RPMI8226 (cell line): ENCODE measurements around the gene DUSP16.
"Not testable (repeated sequence)": the region's sequence is repeated elsewhere in the genome, so short reads cannot be mapped to it uniquely, and the experiment has no call there.

Experiments used
- DNase-seq: peaks from one replicate; pipeline ENCODE4 v3.0.0-alpha.2; 2015

The DUSP16 gene

DNA sequence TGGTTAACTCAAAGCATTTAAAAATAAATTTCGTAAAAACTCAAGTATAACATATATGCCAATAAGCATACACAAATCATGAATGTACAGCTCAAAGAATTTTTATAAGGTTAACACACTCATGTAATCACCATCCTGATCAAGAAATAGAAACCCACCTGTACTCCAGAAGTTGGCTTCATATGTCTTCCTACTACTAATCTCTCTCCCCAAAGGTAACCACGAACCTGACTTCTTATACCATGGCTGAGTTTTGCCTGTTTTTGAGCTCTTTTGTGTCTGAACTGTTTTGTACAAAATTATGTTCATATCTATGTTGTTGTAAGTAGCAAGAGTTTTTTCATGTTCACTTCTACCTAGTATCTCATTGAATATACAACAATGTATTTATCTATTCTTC, 18.7 kb downstream of the DUSP16 start:
- no peak for DNase-seq

DNA sequence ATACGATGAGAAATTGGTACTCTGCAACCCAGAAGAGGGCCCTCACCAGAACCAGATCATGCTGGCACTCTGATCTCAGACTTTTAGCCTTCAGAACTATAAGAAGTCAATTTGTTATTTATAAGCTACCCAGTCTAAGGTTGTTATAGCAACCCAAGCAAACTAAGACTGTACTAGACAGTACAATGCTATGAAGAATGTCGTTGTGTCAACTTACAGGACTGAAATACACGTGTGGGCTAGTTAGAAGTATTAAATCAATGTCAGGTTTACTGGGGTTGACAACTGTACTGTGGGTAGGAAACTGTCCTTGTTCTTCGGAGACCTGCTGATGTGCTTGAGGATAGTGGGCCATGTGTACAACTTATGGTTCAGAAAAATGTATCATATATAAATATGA, 19.7 kb downstream of the DUSP16 start:
- DNase-seq, result no peak

DNA sequence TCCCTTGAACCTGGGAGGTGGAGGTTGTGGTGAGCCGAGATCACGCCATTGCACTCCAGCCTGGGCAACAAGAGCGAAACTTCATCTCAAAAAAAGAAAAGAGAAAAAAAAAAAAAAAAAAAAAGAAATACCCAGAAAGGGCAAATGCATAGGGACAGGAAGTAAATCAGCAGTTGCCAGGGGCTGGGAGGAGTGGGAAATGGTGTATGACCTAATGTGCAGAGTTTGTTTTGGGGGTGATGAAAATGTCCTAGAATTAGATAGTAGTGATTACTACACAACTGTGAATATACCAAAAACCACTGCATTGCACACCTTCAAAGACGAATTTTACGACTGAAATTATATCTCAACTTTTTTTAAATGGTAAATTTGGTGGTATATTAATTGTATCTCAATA, 20.4 kb downstream of the DUSP16 start:
- no peak for DNase-seq

DNA sequence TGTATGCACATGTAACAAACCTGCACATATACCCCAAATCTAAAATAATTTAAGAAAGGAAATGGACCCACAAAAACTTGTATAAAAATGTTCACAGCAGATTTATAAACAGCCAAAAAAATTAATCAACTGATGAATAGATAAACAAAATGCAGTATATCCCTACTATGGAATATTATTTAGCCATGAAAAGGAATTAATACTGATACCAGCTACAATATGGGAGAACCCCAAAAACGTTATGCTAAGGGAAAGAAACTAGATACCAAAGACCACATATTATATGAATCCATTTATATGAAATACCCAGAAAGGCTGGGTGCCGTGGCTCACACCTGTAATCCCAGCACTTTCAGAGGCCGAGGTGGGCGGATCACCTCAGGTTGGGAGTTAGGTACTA, 20.9 kb downstream of the DUSP16 start:
- DNase-seq, result no peak

- DNase-seq, result no peak
These were observed 22.2 kb downstream of the DUSP16 start for GRCh38 chr12:12540261-12541013.

DNA sequence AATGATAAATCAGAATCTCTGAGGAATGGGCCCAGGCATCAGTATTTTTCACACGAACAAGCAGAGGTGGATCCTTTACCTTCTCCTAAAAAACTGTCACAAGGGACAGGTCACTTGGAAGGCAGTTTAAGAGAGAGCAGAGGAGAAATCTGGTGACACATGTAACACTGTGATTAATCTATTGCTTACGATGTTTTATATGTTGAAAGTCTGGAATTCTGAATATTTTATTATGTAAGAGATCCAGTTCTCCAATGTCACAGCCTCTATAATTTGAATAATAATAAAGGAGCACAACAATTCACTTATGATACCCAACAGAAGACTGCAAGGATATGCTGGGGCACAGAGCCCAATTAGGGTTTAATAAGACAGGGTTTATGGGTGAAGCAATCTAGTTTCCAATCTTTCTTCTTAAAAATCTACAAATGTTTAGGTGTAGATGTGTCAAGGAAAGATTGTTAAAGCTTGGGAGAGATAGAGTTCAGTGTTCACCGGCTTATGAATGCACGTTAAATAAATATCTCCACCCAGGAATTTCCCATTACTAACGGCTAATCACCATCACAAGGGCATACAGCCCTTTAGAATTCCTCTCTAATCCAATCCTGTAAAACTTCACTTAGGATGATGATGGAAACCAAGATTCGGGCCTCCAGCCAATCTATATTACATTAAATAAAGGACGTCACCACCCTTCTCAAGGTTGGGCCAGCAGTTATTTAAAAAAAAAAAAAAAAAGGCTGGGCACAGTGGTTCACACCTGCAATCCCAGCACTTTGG, 23.4 kb downstream of the DUSP16 start:
- no peak for DNase-seq

DNA sequence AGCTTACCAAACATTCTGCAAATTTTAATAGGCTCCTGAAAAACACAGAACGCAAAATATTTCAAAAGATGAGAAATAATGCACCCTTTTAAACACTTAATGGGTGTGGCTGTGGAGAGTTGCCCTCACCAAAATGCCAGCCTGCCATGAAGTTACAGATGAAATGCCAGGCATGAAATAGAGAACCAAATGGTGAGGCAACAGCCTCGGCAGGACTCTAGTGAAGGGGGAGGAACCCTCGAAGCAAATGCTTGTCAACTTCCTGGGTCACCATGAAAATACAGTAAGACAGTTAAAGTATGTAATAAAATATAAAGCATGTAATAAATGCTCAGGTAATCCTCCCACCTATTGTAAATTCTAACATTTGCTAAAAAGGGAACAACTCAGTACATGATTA, 24.1 kb downstream of the DUSP16 start:
- DNase-seq, result no peak

- no peak for DNase-seq
These were observed 25.2 kb downstream of the DUSP16 start for GRCh38 chr12:12537421-12537820.

DNA sequence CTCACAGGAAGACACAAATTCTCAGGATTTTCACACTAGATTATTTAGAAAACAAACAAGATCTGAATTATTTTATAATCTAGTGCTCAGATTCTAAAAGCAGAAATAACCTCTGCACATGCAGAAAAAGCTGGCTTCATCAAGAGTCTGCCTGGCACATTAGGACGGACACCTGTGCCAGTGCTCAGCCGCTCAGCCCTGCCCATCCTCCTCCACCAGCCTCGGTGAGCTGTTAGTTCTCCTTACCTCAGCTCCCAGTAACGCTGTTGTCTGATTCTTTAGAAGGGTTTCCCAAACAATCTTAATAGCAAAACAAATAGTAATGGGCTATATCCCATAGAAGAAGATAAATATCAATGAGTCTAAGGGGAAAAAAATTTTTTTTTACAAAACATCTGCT, 27.7 kb downstream of the DUSP16 start:
- no peak for DNase-seq

GRCh38 chr12:12534166-12534866, 28.3 kb downstream of the DUSP16 start:
- no peak for DNase-seq

- peak; percentile 8 for DNase-seq
These were observed 29.3 kb downstream of the DUSP16 start for GRCh38 chr12:12533238-12533829.

GRCh38 chr12:12531194-12531593, 31.5 kb downstream of the DUSP16 start:
- no peak for DNase-seq

GRCh38 chr12:12529783-12530421, 32.8 kb downstream of the DUSP16 start:
- DNase-seq, result no peak

DNA sequence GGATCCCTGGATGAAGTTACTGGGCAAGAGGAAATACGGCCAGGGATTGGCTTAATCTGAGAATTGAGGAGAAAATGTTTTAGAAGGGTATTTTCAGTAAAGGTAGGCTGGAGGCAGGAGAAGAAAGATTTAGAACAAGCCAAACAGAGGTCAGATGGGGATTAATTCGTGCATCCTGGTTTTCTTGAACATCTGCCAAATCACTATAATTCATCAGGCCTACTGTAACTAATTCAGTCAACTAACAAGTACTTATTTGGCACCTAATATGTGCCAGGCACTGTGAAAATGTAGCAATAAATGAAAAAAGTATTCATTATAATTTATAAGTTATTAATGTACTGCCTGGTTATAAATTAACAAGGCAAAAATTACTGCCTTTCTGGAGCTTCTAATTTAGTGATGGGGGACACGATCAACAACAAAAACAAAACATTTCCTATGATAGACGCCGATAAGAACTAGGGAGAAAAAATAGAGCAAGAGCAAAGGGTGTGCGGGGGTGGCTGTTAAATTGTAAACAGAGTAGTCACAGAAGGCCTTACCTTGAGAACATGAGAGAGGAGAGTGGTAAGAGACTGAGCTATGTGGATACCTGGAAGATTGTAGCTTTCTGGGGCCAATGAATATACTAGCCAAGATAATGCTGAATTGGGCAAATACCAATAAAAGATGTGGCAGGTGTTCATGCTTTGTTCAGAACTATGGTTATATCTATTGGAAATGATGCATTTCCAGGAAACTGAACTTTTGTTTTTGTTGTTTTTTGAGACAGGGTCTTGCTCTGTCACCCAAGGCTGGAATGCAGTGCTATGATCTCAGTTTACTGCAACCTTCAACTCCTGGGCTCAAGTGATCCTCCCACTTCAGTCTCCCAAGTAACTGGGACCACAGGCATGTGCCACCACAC, 34.0 kb downstream of the DUSP16 start:
- DNase-seq, result no peak

DNA sequence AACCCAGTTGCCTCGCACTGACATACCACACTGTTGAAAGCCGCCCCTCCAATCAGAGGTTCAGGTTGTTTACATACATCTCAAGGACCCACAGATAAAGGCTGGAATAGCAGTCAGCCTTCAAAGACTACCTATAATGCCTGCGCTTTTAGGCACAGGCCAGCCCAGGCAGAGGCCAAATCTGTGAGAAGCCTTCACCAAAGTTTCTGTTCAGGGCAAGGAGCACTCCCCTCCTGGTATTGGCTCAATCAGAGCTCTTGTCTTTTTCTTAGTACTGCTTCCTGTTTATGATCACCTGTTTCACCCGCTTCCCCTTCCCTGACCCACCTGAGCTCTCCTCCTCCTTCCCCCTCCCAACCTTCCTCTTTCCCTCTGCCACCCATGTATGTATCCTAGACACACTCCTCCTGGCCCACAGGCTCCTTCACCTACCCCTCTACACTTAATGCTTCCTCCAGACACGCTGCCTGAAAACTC, 34.8 kb downstream of the DUSP16 start:
- DNase-seq, result no peak

GRCh38 chr12:12524128-12524527, 38.5 kb downstream of the DUSP16 start:
- no peak for DNase-seq

DNA sequence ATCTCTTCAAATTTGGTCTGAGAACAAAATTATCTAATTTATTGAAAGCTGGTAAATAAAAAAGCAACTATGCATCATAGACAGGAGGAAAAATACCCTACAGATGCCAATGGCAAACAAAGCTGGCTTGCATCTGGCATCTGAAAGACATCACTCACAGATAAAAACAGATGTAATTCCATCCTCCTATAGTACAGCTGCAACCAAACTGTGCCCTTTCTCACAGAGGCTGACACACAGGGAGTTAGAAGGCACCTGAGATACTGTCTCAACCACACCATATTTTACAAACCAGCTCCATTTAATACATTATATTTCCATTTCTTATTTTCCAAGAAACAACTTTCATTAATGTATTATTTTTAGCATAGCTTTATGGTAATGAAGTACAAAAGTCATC, 39.4 kb downstream of the DUSP16 start:
- no peak for DNase-seq

- DNase-seq, result not testable (repeated sequence)
These were observed 40.0 kb downstream of the DUSP16 start for GRCh38 chr12:12522657-12523056.

DNA sequence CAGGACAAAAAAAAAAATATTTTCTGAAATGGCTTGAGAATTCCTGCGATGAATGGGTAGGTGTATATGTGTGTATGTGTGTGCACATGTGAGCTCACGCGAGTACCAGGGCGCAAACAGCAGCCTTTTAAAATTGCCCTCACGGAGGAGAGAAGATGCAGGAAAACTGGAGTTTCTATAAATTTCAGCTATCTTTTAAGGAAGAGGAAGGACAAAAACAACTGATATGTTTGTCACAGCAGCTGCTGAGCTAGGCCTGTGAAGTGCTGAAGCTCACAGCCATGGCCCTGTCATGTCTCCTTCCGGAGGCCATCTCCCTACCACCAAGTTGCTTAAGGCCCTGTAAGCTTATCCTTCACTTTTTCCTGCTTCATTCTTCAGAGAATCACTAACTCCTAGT, 40.8 kb downstream of the DUSP16 start:
- DNase-seq, result no peak

- DNase-seq, result no peak
These were observed 41.6 kb downstream of the DUSP16 start for GRCh38 chr12:12521044-12521485.

GRCh38 chr12:12520273-12520672, 42.4 kb downstream of the DUSP16 start:
- no peak for DNase-seq
